Measurements from ENCODE around the gene NCOA7. TPM values are rescaled to one million over a fixed set of nuclear protein-coding genes. Genes with fewer than 3 reads are reported as not detected.

The NCOA7 gene
- total RNA-seq, 1 experiment from 2014 or later: 67.9 TPM

DNA sequence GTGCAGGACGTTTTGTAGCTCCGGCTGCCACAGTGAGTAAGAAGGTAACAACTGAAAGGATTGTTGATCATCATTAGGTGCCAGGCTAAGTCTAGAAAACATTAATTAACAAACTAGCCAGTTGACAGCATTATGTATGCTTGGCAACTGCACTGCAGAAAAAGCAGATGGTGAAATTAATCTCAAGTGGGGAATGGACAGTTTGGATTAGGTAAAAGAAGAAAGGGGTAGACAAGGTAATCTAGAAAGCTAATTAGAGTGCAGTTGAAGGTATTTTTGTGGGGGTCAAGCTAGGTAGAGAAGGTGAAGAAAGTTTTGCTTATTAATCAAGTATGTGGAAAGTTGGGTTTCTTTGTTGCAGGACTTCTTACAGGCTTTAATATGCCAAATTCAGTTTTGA is 96.2 kb downstream of the NCOA7 start:
- no peak for DNase-seq
- H3K4me3 ChIP-seq (ENCODE audit: low read depth, low read length): no peak overlapping the region
- Mint-ChIP-seq H3K4me3 (ENCODE audit: unreplicated experiment) (no peak overlapping the region), H3K9me3 (ENCODE audit: unreplicated experiment) (no peaks in the 10 kb centered on the region), H3K36me3 (ENCODE audit: insufficient read depth, unreplicated experiment) (peaks cover 47% of the 10 kb centered on the region), H3K27ac (ENCODE audit: unreplicated experiment) (no peak overlapping the region), H3K27me3 (ENCODE audit: insufficient read depth, unreplicated experiment) (no peaks in the 10 kb centered on the region), H3K4me1 (ENCODE audit: low read depth, unreplicated experiment) (no peaks in the 10 kb centered on the region)
- 0 out of 2 replicates have a peak, but pooled peaks cover 6% of the 10 kb centered on the region for H3K4me1 ChIP-seq
- BruUV-seq (replicated peaks): no TSS peak
- no peaks in the 10 kb centered on the region for H3K27me3 ChIP-seq (replicated peaks; ENCODE audit: control insufficient read depth, insufficient read depth, low read length)
- no peaks in the 10 kb centered on the region for H3K9me3 ChIP-seq
- ChIA-PET POLR2A (no interaction called here), CTCF (no interaction called here)
- no peaks in the 10 kb centered on the region for H3K36me3 ChIP-seq (ENCODE audit: control insufficient read depth, insufficient read depth, low read length)
- intact Hi-C loops (cut with micrococcal nuclease; ENCODE audit: unreplicated experiment): no loop called here
- TF ChIP-seq, protein P1, sequence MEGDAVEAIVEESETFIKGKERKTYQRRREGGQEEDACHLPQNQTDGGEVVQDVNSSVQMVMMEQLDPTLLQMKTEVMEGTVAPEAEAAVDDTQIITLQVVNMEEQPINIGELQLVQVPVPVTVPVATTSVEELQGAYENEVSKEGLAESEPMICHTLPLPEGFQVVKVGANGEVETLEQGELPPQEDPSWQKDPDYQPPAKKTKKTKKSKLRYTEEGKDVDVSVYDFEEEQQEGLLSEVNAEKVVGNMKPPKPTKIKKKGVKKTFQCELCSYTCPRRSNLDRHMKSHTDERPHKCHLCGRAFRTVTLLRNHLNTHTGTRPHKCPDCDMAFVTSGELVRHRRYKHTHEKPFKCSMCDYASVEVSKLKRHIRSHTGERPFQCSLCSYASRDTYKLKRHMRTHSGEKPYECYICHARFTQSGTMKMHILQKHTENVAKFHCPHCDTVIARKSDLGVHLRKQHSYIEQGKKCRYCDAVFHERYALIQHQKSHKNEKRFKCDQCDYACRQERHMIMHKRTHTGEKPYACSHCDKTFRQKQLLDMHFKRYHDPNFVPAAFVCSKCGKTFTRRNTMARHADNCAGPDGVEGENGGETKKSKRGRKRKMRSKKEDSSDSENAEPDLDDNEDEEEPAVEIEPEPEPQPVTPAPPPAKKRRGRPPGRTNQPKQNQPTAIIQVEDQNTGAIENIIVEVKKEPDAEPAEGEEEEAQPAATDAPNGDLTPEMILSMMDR (IDR thresholded peaks at IDR 0.05; ENCODE audit: insufficient read depth in 1 of 2, low read depth in 1 of 2, low read length in 1 of 2, severe bottlenecking in 1 of 2, unreplicated experiment in 1 of 2): no peak

DNA sequence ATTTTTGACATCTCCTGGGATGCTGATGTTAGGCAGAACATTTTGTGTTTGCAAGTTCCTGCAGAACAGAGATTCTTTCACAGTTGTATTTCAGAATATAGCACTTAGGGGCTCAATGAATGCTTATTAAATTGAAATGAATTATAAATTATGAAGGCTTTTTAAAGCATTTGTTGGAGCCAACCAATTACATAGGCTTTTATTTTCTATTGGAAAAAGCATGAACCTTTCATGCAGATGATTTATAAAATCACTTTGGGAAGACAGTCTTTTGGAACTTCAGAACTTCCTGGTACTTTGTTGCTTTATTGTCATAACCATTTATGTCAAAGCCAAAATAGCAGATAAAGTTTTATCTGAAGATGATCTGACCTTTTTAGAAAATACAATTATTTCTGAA is 96.6 kb downstream of the NCOA7 start:
- no peak overlapping the region for H3K4me3 ChIP-seq (ENCODE audit: low read depth, low read length)
- no TSS peak for BruUV-seq (replicated peaks)
- Mint-ChIP-seq H3K27me3 (ENCODE audit: insufficient read depth, unreplicated experiment) (no peaks in the 10 kb centered on the region), H3K4me3 (ENCODE audit: unreplicated experiment) (no peak overlapping the region), H3K36me3 (ENCODE audit: insufficient read depth, unreplicated experiment) (peaks cover 42% of the 10 kb centered on the region), H3K4me1 (ENCODE audit: low read depth, unreplicated experiment) (no peaks in the 10 kb centered on the region), H3K9me3 (ENCODE audit: unreplicated experiment) (no peaks in the 10 kb centered on the region), H3K27ac (ENCODE audit: unreplicated experiment) (no peak overlapping the region)
- no peaks in the 10 kb centered on the region for H3K9me3 ChIP-seq
- H3K27me3 ChIP-seq (replicated peaks; ENCODE audit: control insufficient read depth, insufficient read depth, low read length): no peaks in the 10 kb centered on the region
- no peaks in the 10 kb centered on the region for H3K36me3 ChIP-seq (ENCODE audit: control insufficient read depth, insufficient read depth, low read length)
- intact Hi-C loops (cut with micrococcal nuclease; ENCODE audit: unreplicated experiment): no loop called here
- TF ChIP-seq, protein P1 (IDR thresholded peaks at IDR 0.05; ENCODE audit: insufficient read depth in 1 of 2, low read depth in 1 of 2, low read length in 1 of 2, severe bottlenecking in 1 of 2, unreplicated experiment in 1 of 2): no peak
- DNase-seq: no peak
- ChIA-PET CTCF (no interaction called here), POLR2A (no interaction called here)
- H3K4me1 ChIP-seq: 0 out of 2 replicates have a peak, but pooled peaks cover 6% of the 10 kb centered on the region

DNA sequence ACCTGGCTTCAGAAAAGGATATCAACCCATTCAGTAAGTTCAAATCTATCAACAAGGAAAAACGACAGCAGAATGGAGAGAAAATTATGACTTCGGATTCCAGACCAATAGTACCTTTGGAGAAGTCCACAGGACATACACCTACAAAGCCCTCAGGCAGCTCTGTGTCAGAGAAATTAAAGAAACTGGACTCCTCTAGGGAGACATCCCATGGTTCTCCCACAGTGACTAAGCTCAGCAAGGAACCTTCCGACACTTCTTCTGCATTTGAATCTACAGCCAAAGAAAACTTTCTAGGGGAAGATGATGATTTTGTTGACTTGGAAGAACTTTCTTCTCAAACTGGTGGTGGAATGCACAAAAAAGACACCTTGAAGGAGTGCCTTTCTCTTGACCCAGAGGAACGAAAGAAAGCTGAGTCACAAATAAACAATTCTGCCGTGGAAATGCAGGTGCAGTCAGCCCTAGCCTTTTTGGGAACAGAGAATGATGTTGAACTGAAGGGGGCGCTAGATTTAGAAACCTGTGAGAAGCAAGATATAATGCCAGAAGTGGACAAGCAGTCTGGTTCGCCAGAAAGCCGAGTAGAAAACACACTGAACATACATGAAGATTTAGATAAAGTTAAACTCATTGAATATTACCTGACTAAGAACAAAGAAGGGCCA is 98.4 kb downstream of the NCOA7 start:
- Mint-ChIP-seq H3K4me3 (ENCODE audit: unreplicated experiment) (no peak overlapping the region), H3K27ac (ENCODE audit: unreplicated experiment) (no peak overlapping the region), H3K9me3 (ENCODE audit: unreplicated experiment) (no peaks in the 10 kb centered on the region), H3K36me3 (ENCODE audit: insufficient read depth, unreplicated experiment) (peaks cover 25% of the 10 kb centered on the region), H3K4me1 (ENCODE audit: low read depth, unreplicated experiment) (no peaks in the 10 kb centered on the region), H3K27me3 (ENCODE audit: insufficient read depth, unreplicated experiment) (no peaks in the 10 kb centered on the region)
- TSS peak; percentile 32 for BruUV-seq (replicated peaks)
- H3K9me3 ChIP-seq: no peaks in the 10 kb centered on the region
- peak in 1 of 2 experiments; percentile 46 for DNase-seq
- ChIA-PET CTCF (interaction anchor here (1.1 kb wide), 1 partner anchor 67 kb away, joined by 5 read pairs; no protein-coding TSS in a partner anchor), POLR2A (no interaction called here)
- peaks cover 7% of the 10 kb centered on the region; the same call in 1 of the 2 replicates for H3K4me1 ChIP-seq
- no peak overlapping the region for H3K4me3 ChIP-seq (ENCODE audit: low read depth, low read length)
- no peaks in the 10 kb centered on the region for H3K36me3 ChIP-seq (ENCODE audit: control insufficient read depth, insufficient read depth, low read length)
- no peaks in the 10 kb centered on the region for H3K27me3 ChIP-seq (replicated peaks; ENCODE audit: control insufficient read depth, insufficient read depth, low read length)
- TF ChIP-seq, protein P1 (IDR thresholded peaks at IDR 0.05; ENCODE audit: insufficient read depth in 1 of 2, low read depth in 1 of 2, low read length in 1 of 2, severe bottlenecking in 1 of 2, unreplicated experiment in 1 of 2): peak; percentile 37 to 42
- intact Hi-C loops (cut with micrococcal nuclease; ENCODE audit: unreplicated experiment): loop anchor here (1.0 kb wide), 1 partner anchor 10 kb away; no protein-coding TSS in a partner anchor

All from Caco-2 (cell line).